Choroid plexus epithelial cell (primary cell): Measurements from ENCODE around the gene CDC25B.

Experiments used
- DNase-seq: peaks from one replicate; pipeline ENCODE4 v3.0.0-alpha.2; 2010; ENCODE audit warnings: low read depth
- H3K4me3 ChIP-seq: 2 replicates; pipeline ENCODE4 v1.5.1; 2011; ENCODE audit warnings: low read depth, mild to moderate bottlenecking, control low read depth, low read length, moderate library complexity
- TF ChIP-seq, protein P1 (sequence below): conservative IDR thresholded peaks from 2 replicates; pipeline ENCODE4 v1.5.1; 2011; ENCODE audit warnings: low read depth, mild to moderate bottlenecking, control low read depth, inconsistent platforms, low read length, moderate library complexity

CDC25B gene

DNA sequence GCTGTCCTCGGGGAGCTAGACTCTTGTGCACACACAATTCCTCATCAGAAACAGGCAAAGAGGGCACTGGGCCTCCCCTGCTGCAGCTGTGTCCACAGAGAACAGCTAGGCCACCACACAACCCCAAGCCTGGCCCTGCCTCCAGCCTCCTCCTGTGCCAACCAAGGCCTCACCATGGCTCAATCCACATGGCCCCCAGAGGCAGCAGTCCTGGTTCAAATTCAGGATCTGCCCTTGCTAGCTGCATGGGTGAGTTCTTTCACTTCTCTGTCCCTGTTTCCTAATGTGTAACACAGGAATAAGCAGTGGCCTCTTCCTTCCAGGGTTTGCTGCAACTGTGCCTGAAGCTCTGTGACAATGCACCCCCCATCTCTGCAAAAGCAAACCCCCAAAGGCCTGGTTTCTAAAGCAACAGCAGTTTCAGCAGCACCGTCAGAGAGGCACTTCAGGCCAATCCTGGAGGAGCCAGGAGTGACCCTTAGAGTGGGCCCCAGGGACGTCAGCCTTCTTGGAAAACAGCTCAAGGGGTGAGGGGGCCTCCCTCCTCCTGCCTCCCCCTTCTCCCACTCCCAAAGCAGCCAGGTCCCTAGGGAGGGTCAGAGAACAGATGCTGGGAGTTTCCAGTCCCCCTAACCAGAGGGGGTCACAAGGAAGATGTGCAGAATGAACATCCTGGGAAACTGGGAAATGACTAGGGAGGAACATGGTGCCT, 30.8 kb upstream of the CDC25B start:
- no peak for DNase-seq
- H3K4me3 ChIP-seq: no peak overlapping the region
- TF ChIP-seq, protein P1, sequence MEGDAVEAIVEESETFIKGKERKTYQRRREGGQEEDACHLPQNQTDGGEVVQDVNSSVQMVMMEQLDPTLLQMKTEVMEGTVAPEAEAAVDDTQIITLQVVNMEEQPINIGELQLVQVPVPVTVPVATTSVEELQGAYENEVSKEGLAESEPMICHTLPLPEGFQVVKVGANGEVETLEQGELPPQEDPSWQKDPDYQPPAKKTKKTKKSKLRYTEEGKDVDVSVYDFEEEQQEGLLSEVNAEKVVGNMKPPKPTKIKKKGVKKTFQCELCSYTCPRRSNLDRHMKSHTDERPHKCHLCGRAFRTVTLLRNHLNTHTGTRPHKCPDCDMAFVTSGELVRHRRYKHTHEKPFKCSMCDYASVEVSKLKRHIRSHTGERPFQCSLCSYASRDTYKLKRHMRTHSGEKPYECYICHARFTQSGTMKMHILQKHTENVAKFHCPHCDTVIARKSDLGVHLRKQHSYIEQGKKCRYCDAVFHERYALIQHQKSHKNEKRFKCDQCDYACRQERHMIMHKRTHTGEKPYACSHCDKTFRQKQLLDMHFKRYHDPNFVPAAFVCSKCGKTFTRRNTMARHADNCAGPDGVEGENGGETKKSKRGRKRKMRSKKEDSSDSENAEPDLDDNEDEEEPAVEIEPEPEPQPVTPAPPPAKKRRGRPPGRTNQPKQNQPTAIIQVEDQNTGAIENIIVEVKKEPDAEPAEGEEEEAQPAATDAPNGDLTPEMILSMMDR: no peak

DNA sequence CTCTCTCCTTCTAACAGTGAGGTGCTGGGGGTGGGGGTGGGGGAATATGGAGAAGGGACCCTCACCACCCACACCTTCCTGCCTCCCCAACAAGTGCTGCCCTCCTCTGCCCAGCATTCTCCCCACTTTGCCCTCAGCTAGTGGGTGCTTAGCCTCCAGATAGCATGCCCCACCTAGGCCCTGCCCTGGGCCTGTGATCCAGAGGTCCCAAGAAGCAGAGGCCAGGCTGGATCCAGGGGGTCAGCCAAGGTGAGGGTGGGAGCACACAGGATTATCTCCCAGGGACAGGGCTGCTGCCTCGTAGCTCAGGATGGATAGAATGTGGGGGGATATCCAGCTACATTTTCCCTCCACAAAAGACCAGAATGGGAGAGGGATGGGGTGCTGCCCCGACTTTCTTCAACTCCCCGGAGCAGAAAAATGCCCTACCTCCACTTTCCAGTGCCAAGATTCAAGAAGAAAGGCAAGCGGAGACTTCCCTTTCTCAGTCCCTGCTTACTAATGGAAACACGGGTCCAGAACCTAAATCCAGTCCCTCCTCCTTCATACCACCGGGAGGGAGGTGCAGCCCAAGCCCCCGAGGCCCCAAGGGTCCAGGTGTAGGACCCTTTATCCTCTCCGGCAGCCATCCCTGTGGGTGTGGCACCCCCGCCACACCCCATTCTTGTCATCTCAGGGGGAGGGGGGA, 29.5 kb upstream of the CDC25B start:
- TF ChIP-seq, protein P1: no peak
- H3K4me3 ChIP-seq: peak overlapping the region; percentile 74
- DNase-seq: no peak

DNA sequence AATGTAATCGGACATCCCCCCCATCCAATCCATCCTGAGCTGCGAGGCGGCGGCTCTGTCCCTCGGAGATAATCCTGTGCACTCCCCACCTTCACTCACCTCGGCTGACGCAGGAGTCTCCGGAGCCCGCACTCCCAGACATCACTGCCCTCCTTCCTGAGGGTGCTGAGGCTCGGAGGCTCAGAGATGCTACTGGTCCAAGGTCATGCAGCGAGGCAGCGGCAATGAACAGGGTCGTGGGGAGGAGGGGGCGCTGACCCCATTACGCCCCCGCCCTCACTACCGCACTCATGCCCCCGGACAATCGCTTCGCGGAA, 29.0 kb upstream of the CDC25B start:
- H3K4me3 ChIP-seq: peak overlapping the region; percentile 74
- TF ChIP-seq, protein P1: no peak
- DNase-seq: no peak

DNA sequence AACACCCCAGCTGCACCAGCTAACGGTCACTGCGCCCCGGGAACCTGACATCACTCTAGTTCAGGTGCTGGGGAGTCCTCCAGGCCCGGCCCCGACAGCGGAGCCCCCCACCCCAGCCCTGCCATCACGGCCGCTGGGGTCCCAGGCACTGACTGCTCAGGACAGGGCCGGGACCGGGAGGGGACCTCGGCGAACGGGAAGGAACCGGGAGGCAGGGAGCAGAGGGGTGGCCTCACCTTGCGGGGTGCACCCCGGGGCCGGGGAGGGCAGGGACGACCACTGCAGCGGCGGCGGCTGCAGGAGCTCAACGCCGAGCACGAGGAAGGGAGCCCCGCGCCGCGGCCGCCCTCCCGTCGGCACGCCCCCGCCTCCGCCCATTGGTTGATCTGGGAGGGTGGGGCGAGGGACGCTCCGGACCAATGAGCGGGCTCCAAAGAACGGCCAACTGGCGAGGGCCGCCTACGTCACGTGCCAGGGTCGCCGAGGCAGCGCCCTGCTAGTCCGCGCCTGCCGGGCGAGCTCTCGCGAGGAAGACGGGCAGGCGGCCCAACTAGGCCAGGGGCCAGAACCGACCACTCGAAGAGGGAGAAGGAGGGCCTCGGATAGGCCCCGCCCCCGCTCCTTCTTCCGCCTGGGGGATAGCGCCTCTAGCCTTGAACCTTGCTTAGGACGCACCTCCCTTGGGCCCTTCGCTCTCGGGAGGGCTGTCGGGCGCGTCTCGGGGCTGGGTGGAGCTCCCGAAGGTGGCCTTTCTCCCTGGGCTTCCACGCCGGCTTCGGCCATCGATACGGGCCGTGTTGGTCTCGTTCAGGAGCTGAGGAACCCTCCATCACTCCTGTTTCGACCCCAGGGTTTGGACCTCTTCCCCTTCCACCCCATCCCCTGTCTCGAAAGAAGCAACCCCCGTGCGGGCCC, 28.4 kb upstream of the CDC25B start, which contains the start of gene ADISSP:
Gene ADISSP, minus strand, starts transcription at position 327 of the 915 bp plus-strand sequence. CDS start 7,653 bp downstream, outside the sequence.
- peak; percentile 99 for DNase-seq
- TF ChIP-seq, protein P1: peak; percentile 31
- peak within 1 kb of the TSS; percentile 74 for H3K4me3 ChIP-seq

DNA sequence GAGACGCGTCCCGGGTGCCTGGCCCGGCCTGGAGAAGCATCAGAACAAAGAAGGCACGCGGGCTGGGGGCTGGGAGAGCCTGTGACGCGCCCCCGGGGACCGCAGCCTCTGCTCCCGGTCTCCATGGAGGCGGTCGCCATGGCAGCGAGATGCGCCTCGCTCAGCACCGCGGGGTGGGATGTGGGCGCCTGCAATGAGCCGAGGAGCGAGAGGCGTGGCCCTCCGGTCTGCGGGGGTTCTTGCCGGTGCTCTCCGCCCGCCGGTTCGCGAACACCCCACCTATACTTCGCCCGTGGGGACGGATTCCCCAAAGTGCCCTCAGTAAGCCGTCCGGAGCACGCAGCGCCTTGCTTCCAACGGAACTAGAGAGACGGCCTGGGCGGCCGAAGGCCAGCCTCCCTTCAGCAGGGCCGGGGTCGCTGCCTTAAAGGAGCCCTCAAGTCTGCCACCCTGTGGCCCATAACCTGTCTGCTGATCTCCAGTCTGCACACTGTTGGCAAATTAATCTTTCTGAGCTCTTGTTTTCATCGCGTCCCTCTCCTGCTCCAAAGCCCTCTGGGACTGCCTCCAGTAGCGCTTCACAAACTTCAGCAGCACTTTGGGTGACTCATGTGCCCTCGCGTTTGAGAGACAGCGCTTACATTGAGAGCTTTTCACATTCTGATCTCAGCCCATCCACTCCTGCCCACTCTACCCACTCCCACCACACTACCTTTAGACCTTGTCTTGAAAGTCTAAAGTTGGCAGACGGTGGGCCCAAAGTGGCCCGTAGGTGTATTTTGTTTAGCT, 27.6 kb upstream of the CDC25B start:
- DNase-seq: peak; percentile 74
- peak overlapping the region; percentile 69 for H3K4me3 ChIP-seq
- TF ChIP-seq, protein P1: peak; percentile 61

DNA sequence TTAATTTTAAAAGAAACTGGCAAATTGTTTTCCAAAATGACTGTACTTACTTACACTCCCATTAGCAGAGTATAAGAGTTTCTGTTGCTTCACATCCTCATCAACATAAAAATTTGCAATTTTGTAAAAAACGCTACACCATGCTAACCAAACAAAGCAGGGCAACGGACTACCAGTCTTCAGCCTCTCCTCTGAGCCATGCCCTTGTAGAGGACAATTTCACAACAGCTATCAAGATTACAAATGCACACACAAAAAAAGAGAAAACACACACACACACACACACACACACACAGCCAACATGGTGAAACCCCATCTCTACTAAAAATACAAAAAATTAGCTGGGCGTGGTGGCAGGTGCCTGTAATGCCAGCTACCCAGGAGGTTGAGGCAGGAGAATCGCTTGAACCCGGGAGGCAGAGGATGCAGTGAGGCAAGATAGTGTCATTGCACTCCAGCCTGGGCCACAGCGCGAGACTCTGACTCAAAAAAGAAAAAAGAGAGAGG, 24.5 kb upstream of the CDC25B start:
- no peak for DNase-seq
- no peak overlapping the region for H3K4me3 ChIP-seq
- TF ChIP-seq, protein P1: no peak
